K562 (cell line): ENCODE results near the gene PDCD5. TPM values are rescaled to one million over a fixed set of nuclear protein-coding genes. Genes with fewer than 3 reads are reported as not detected.
A peak's percentile ranks its signal among the peaks of the same experiment; 100 is the strongest.

ENCODE experiments used
- ATAC-seq: fragments of 200-7000 bp; cut with Tn5 transposase; 3 replicates; pipeline ENCODE4 v1.9.1; 2020; ENCODE audit warnings: moderate library complexity
- BruUV-seq: library from RNA; stranded (reverse); fragments of 400-500 nt; replicated peaks from 2 replicates; lab custom pipeline; 2021; lab: Mats Ljungman, UMichigan
- CTCF ChIA-PET: fragments of 300-600 bp; formaldehyde crosslinking; extraction: SDS; loops from one replicate; lab custom pipeline; 2021; ENCODE audit warnings: low intra/inter-chr PET ratio; lab: Yijun Ruan, JAX
- POLR2A ChIA-PET: fragments of 300-600, 350-650 bp; sonication (Branson Sonifier 250); formaldehyde crosslinking; extraction: SDS; loops from one replicate; lab custom pipeline; 2021; ENCODE audit warnings: antibody characterized with exemption, inconsistent platforms; lab: Yijun Ruan, JAX
- DNase-seq, 4 experiments: peaks; one replicate each; pipeline versions ENCODE4 v3.0.0 to v3.0.0-alpha.2; 2011 to 2018; ENCODE audit warnings: low spot score in 3 of 4, mixed read lengths in 3 of 4; ENCODE audit errors: extremely low read depth in 1 of 4
- FAIRE-seq: peaks from 2 replicates; lab custom pipeline; 2011; peaks lifted over from hg19 to GRCh38; lab: Jason Lieb, UNC
- H2AFZ ChIP-seq: 2 replicates; pipeline ENCODE4 v1.6.0; 2011; ENCODE audit warnings: low read depth, low read length, control low read depth, inconsistent platforms
- H3K27ac ChIP-seq: fragments of 200-600 bp; 3 replicates; pipeline ENCODE4 v1.8.0; 2011; ENCODE audit warnings: low read depth, mild to moderate bottlenecking, control low read depth, inconsistent platforms, low read length, moderate library complexity, mixed read lengths; ENCODE audit errors: extremely low read depth
- H3K27me3 ChIP-seq, 2 experiments: fragments of 300-600 bp in 1 of 2; 2 replicates in 1 of 2; 3 replicates in 1 of 2; pipeline versions ENCODE4 v1.6.0 to v1.8.0; 2011; ENCODE audit warnings: inconsistent platforms in 2 of 2, low read length in 2 of 2, mild to moderate bottlenecking in 1 of 2, mixed read lengths in 1 of 2, moderate library complexity in 1 of 2; ENCODE audit not compliant: control insufficient read depth in 2 of 2, insufficient read depth in 2 of 2
- H3K36me3 ChIP-seq: fragments of 300-600 bp; 3 replicates; pipeline ENCODE4 v1.8.0; 2011; ENCODE audit warnings: mild to moderate bottlenecking, low read length, inconsistent platforms; ENCODE audit not compliant: control insufficient read depth, insufficient read depth
- H3K4me1 ChIP-seq, 2 experiments: fragments of 200-600 bp in 1 of 2; replicated peaks in 1 of 2; 2 replicates in 1 of 2; 3 replicates in 1 of 2; pipeline versions ENCODE4 v1.5.1 to v1.8.0; 2011; ENCODE audit warnings: inconsistent platforms in 2 of 2, low read length in 2 of 2, mild to moderate bottlenecking in 1 of 2, mixed read lengths in 1 of 2, moderate library complexity in 1 of 2; ENCODE audit not compliant: control insufficient read depth in 2 of 2, insufficient read depth in 2 of 2
- H3K4me2 ChIP-seq: 2 replicates; pipeline ENCODE4 v1.6.1; 2011; ENCODE audit warnings: low read length, control low read depth, inconsistent platforms, mixed read lengths; ENCODE audit not compliant: insufficient read depth
- H3K4me3 ChIP-seq: fragments of 200-600 bp; sonication (generic), shearing (Covaris generic); 2 replicates; pipeline ENCODE4 v1.5.1; 2016; ENCODE audit warnings: control low read depth, inconsistent platforms
- H3K79me2 ChIP-seq: fragments of 200-600 bp; 3 replicates; pipeline ENCODE4 v1.8.0; 2011; ENCODE audit warnings: low read length, inconsistent platforms; ENCODE audit not compliant: control insufficient read depth, insufficient read depth
- H3K9ac ChIP-seq, 2 experiments: 2 replicates each; pipeline versions ENCODE4 v1.6.0 to v1.6.1; 2011; ENCODE audit warnings: low read depth in 2 of 2, low read length in 2 of 2, control low read depth in 1 of 2, inconsistent platforms in 1 of 2, mild to moderate bottlenecking in 1 of 2, mixed read lengths in 1 of 2; ENCODE audit not compliant: insufficient read depth in 1 of 2
- H3K9me1 ChIP-seq: one replicate; pipeline ENCODE4 v1.6.0; 2011; ENCODE audit warnings: inconsistent platforms, mild to moderate bottlenecking, low read length, moderate library complexity; ENCODE audit not compliant: control insufficient read depth, insufficient read depth
- H3K9me3 ChIP-seq: replicated peaks from 2 replicates; pipeline ENCODE4 v1.5.1; 2011; ENCODE audit warnings: low read depth, low read length, inconsistent platforms; ENCODE audit not compliant: control insufficient read depth, insufficient read depth
- H4K20me1 ChIP-seq: replicated peaks from 2 replicates; pipeline ENCODE4 v1.6.1; 2011; ENCODE audit warnings: low read length, inconsistent platforms, mixed read lengths; ENCODE audit not compliant: control insufficient read depth, insufficient read depth
- ATF7 ChIP-seq: fragments of 450-650 bp; IDR thresholded peaks from 2 replicates; pipeline ENCODE4 v1.7.1; 2014; ENCODE audit warnings: mild to moderate bottlenecking, moderate library complexity
- MBD1 ChIP-seq: fragments of 250-450 bp; sonication (Bioruptor Pico); IDR thresholded peaks from 2 replicates; pipeline ENCODE4 v1.8.0; 2022; ENCODE audit warnings: inconsistent platforms
- MTA3 ChIP-seq: fragments of 450-650 bp; formaldehyde crosslinking; IDR thresholded peaks from 2 replicates; pipeline ENCODE4 v1.6.1; 2017; ENCODE audit warnings: mild to moderate bottlenecking, borderline replicate concordance
- STAT6 ChIP-seq: sonication (generic); formaldehyde crosslinking; IDR thresholded peaks from 2 replicates; pipeline ENCODE4 v1.8.1; 2023; ENCODE audit warnings: mild to moderate bottlenecking, missing genetic modification reagents
- TAL1 ChIP-seq: fragments of 450-650 bp; IDR thresholded peaks from 2 replicates; pipeline ENCODE4 v1.6.1; 2016; ENCODE audit warnings: mild to moderate bottlenecking
- TCF3 ChIP-seq: sonication (generic); formaldehyde crosslinking; IDR thresholded peaks from 2 replicates; pipeline ENCODE4 v1.4.0; 2020; ENCODE audit warnings: mild to moderate bottlenecking, missing genetic modification reagents
- UBTF ChIP-seq, 2 experiments: IDR thresholded peaks; 2 replicates each; pipeline ENCODE4 v1.6.1; 2012; ENCODE audit warnings: improper control_type of control experiment in 2 of 2, low read depth in 2 of 2, low read length in 2 of 2, borderline replicate concordance in 1 of 2
- ZKSCAN8 ChIP-seq: fragments of 200-800 bp; sonication (Bioruptor generic); IDR thresholded peaks from 2 replicates; pipeline ENCODE4 v1.6.1; 2016; ENCODE audit warnings: missing genetic modification characterization, missing compliant biosample characterization
- ZNF146 ChIP-seq: IDR thresholded peaks from one replicate; pipeline ENCODE4 v1.6.1; 2018; ENCODE audit warnings: missing compliant biosample characterization; ENCODE audit not compliant: unreplicated experiment
- ZNF644 ChIP-seq: fragments of 200-800 bp; sonication (Bioruptor generic); IDR thresholded peaks from 2 replicates; pipeline ENCODE4 v1.6.1; 2016; ENCODE audit warnings: low read depth, missing genetic modification characterization, missing compliant biosample characterization
- WGBS: fragments of 100-300 bp; shearing (Covaris generic); methylation state at CpG from one replicate; pipeline ENCODE4 v1.1.6; 2016; ENCODE audit warnings: low coverage, mixed read lengths; ENCODE audit not compliant: insufficient coverage; ENCODE audit errors: missing lambda C conversion rate; 5-methylcytosine and 5-hydroxymethylcytosine counted together
- in situ Hi-C: fragments of 300-500 bp; cut with MboI; formaldehyde crosslinking; loops from 4 replicates; pipeline ENCODE4 v1.15.0; 2018; ENCODE audit warnings: inconsistent platforms, mixed read lengths
- intact Hi-C: fragments of 100-400 bp; cut with micrococcal nuclease; formaldehyde crosslinking; loops from 2 replicates; pipeline ENCODE4 v1.14.2; 2022
- polyA plus RNA-seq, 8 experiments: library from polyadenylated mRNA; depleted of rRNA in 4 of 8; stranded (reverse) in 5 of 8; unstranded in 3 of 8; fragments of >200 nt; fragmentation: Nextera tagmentation in 2 of 8; fragmentation: Illumina TruSeq in 1 of 8; extraction: Ambion mirVana in 2 of 8; extraction: Trizol in 1 of 8; gene quantifications; 2 replicates each; pipeline versions ENCODE4 v1.2.1 to v1.2.3, GENCODE V29; 2011 to 2014; ENCODE audit warnings: inconsistent platforms in 1 of 8, missing spikeins in 1 of 8
- total RNA-seq, 7 experiments: library from RNA; depleted of rRNA in 6 of 7; stranded (reverse); fragments of >200 nt in 6 of 7; fragmentation: Illumina TruSeq in 2 of 7; extraction: Trizol in 2 of 7; gene quantifications; 2 replicates each; pipeline versions ENCODE4 v1.2.1 to v1.2.3, GENCODE V29; 2011 to 2021; ENCODE audit warnings: low replicate concordance in 1 of 7

PDCD5 gene
- total and polyA plus RNA-seq, 9 of the 15 experiments (the other 6 are each of a cell fraction or from before 2014, with no cell fraction given): 122 to 322 (median 269) TPM

GRCh38 chr19:32542477-32543108, 38.4 kb upstream of the PDCD5 start:
- Histone ChIP-seq H3K9ac (no peak overlapping the region), H3K36me3 (no peaks in the 10 kb centered on the region), H3K27ac (no peak overlapping the region), H3K79me2 (no peaks in the 10 kb centered on the region), H3K27me3 (peaks cover 21 to 27% of the 10 kb centered on the region in 2 experiments; a peak in 4 of 5 replicates), H3K4me2 (no peak overlapping the region; the same call in 1 of the 2 replicates), H2AFZ (no peak overlapping the region), H3K4me1 (peaks cover 0 to 9% of the 10 kb centered on the region in 2 experiments; a peak in 3 of 5 replicates), H4K20me1 (no peaks in the 10 kb centered on the region), H3K9me3 (no peaks in the 10 kb centered on the region), H3K4me3 (no peak overlapping the region), H3K9me1 (no peaks in the 10 kb centered on the region)
- in situ Hi-C loops (no loop called here), intact Hi-C loops (no loop called here)
- ChIA-PET CTCF (no interaction called here), POLR2A (no interaction called here)
- BruUV-seq: no TSS peak
- peak; percentile 48 for FAIRE-seq
- 9% methylated on average over 8 of the region's 8 CpGs for WGBS
- DNase-seq: peak in 3 of 4 experiments; percentile 16 to 59 (median 40)
- peak; percentile 73 for ATAC-seq
- TF ChIP-seq ATF7 (no peak), MTA3 (0 out of 2 replicates have a peak, but pooled peaks have one; percentile 39), UBTF (IDR thresholded peaks at IDR 0.05; ENCODE audit: borderline replicate concordance in 1 of 2, low read depth in 2 of 2, low read length in 2 of 2) (no peak), ZNF146 (no peak), ZNF644 (no peak), TCF3 (peak; percentile 45; the same call in 1 of the 2 replicates), MBD1 (CRISPR knock-in tag) (no peak), STAT6 (CRISPR knock-in tag) (no peak), TAL1 (peak; percentile 20; the same call in 1 of the 2 replicates), ZKSCAN8 (CRISPR knock-in tag) (peak; percentile 90)
